Urinary bladder (tissue), 4 donors: ENCODE results near the gene URB2. TPM values are rescaled to one million over a fixed set of nuclear protein-coding genes. Genes with fewer than 3 reads are reported as not detected.

ENCODE experiments used
- DNase-seq: peaks from one replicate; pipeline ENCODE4 v3.0.0-alpha.2; 2015; ENCODE audit errors: extremely low spot score
- H3K27ac ChIP-seq: one replicate; pipeline ENCODE4 v1.5.1; 2013; ENCODE audit warnings: low read depth, mild to moderate bottlenecking, moderate library complexity
- H3K36me3 ChIP-seq: one replicate; pipeline ENCODE4 v1.6.1; 2013; ENCODE audit warnings: mild to moderate bottlenecking, moderate library complexity; ENCODE audit not compliant: insufficient read depth
- H3K4me1 ChIP-seq: one replicate; pipeline ENCODE4 v1.6.1; 2013; ENCODE audit warnings: mild to moderate bottlenecking, moderate library complexity; ENCODE audit not compliant: insufficient read depth
- H3K4me3 ChIP-seq: one replicate; pipeline ENCODE4 v1.5.1; 2013; ENCODE audit warnings: low read depth, low read length
- WGBS: extraction: QIAGEN DNeasy Blood & Tissue Kit; methylation state at CpG from one replicate; pipeline ENCODE4 v1.1.7; 2013; 5-methylcytosine and 5-hydroxymethylcytosine counted together
- polyA plus RNA-seq: library from polyadenylated mRNA; stranded (reverse); fragments of 200-250 nt; gene quantifications from one replicate; pipeline ENCODE4 v1.2.3, GENCODE V29; 2013
- total RNA-seq: library from RNA; depleted of rRNA; stranded (reverse); fragments of >200 nt; gene quantifications from one replicate; pipeline ENCODE4 v1.2.3, GENCODE V29; 2014
- donor health status: healthy with polysubstance abuse.
- donor health status: healthy.

The URB2 gene
- total and polyA plus RNA-seq, 2 donors, result 4.0 to 8.0 TPM

GRCh38 chr1:229623225-229623624, 2.8 kb upstream of the URB2 start:
- no peaks in the 10 kb centered on the region for H3K36me3 ChIP-seq
- DNase-seq, result no peak
- no peak overlapping the region for H3K27ac ChIP-seq
- H3K4me1 ChIP-seq, result no peaks in the 10 kb centered on the region
- WGBS, result 91% methylated on average over 5 of the region's 5 CpGs
- H3K4me3 ChIP-seq, result no peak overlapping the region

GRCh38 chr1:229623838-229624237, 2.2 kb upstream of the URB2 start:
- Histone ChIP-seq H3K36me3 (no peaks in the 10 kb centered on the region), H3K4me1 (no peaks in the 10 kb centered on the region), H3K4me3 (no peak overlapping the region), H3K27ac (no peak overlapping the region)
- 63% methylated on average over 1 of the region's 1 CpG for WGBS
- DNase-seq, result no peak

GRCh38 chr1:229624521-229625070, 1.5 kb upstream of the URB2 start:
- Histone ChIP-seq H3K4me1 (no peaks in the 10 kb centered on the region), H3K4me3 (peak overlapping the region; percentile 97), H3K36me3 (no peaks in the 10 kb centered on the region), H3K27ac (no peak overlapping the region)
- 40% methylated on average over 9 of the region's 9 CpGs for WGBS
- DNase-seq, result no peak

GRCh38 chr1:229625071-229625914, 754 bp upstream of the URB2 start:
- peak; percentile 18 for DNase-seq
- Histone ChIP-seq H3K4me3 (peak overlapping the region; percentile 97), H3K27ac (peak overlapping the region; percentile 81), H3K4me1 (no peaks in the 10 kb centered on the region), H3K36me3 (no peaks in the 10 kb centered on the region)
- under 1% methylated on average over 75 of the region's 86 CpGs for WGBS

- no peak overlapping the region for H3K27ac ChIP-seq
- DNase-seq, result no peak
- H3K36me3 ChIP-seq, result no peaks in the 10 kb centered on the region
- WGBS, result 5% methylated on average over 4 of the region's 4 CpGs
- no peaks in the 10 kb centered on the region for H3K4me1 ChIP-seq
- H3K4me3 ChIP-seq, result peak overlapping the region; percentile 97
Observed at GRCh38 chr1:229627003-229627402, 956 bp downstream of the URB2 start.

GRCh38 chr1:229629261-229629660, 3.2 kb downstream of the URB2 start:
- 87% methylated on average over 2 of the region's 2 CpGs for WGBS
- H3K4me3 ChIP-seq, result no peak overlapping the region
- no peaks in the 10 kb centered on the region for H3K4me1 ChIP-seq
- no peak for DNase-seq
- no peaks in the 10 kb centered on the region for H3K36me3 ChIP-seq
- H3K27ac ChIP-seq, result no peak overlapping the region

GRCh38 chr1:229631148-229631547, 5.1 kb downstream of the URB2 start:
- 88% methylated on average over 3 of the region's 3 CpGs for WGBS
- H3K36me3 ChIP-seq, result no peaks in the 10 kb centered on the region
- DNase-seq, result no peak
- H3K4me1 ChIP-seq, result no peaks in the 10 kb centered on the region
- no peak overlapping the region for H3K4me3 ChIP-seq
- H3K27ac ChIP-seq, result no peak overlapping the region

GRCh38 chr1:229631966-229632365, 5.9 kb downstream of the URB2 start:
- no peak overlapping the region for H3K27ac ChIP-seq
- no peaks in the 10 kb centered on the region for H3K4me1 ChIP-seq
- DNase-seq, result no peak
- H3K4me3 ChIP-seq, result no peak overlapping the region
- 92% methylated on average over 6 of the region's 6 CpGs for WGBS
- H3K36me3 ChIP-seq, result no peaks in the 10 kb centered on the region

- WGBS, result 93% methylated on average over 9 of the region's 9 CpGs
- DNase-seq, result no peak
- Histone ChIP-seq H3K27ac (no peak overlapping the region), H3K4me3 (no peak overlapping the region), H3K36me3 (no peaks in the 10 kb centered on the region), H3K4me1 (no peaks in the 10 kb centered on the region)
Observed at GRCh38 chr1:229636042-229636441, 10.0 kb downstream of the URB2 start.

GRCh38 chr1:229637746-229638145, 11.7 kb downstream of the URB2 start:
- DNase-seq, result no peak
- no peak overlapping the region for H3K27ac ChIP-seq
- no peak overlapping the region for H3K4me3 ChIP-seq
- no peaks in the 10 kb centered on the region for H3K4me1 ChIP-seq
- 96% methylated on average over 12 of the region's 12 CpGs for whole genome bisulfite sequencing
- H3K36me3 ChIP-seq, result no peaks in the 10 kb centered on the region

- H3K36me3 ChIP-seq, result no peaks in the 10 kb centered on the region
- H3K4me3 ChIP-seq, result no peak overlapping the region
- H3K27ac ChIP-seq, result no peak overlapping the region
- DNase-seq, result no peak
- WGBS, result 81% methylated on average over 12 of the region's 12 CpGs
- no peaks in the 10 kb centered on the region for H3K4me1 ChIP-seq
Observed at GRCh38 chr1:229640455-229640854, 14.4 kb downstream of the URB2 start.

GRCh38 chr1:229641306-229641705, 15.3 kb downstream of the URB2 start:
- 95% methylated on average over 3 of the region's 3 CpGs for WGBS
- H3K36me3 ChIP-seq, result no peaks in the 10 kb centered on the region
- DNase-seq, result no peak

GRCh38 chr1:229642376-229642775, 16.3 kb downstream of the URB2 start:
- H3K27ac ChIP-seq, result no peak overlapping the region
- 68% methylated on average over 5 of the region's 5 CpGs for WGBS

More at GRCh38 chr1:229641306-229641705, 15.3 kb downstream of the URB2 start:
- H3K4me3 ChIP-seq, result no peak overlapping the region
- H3K27ac ChIP-seq, result no peak overlapping the region
- H3K4me1 ChIP-seq, result no peaks in the 10 kb centered on the region

GRCh38 chr1:229642970-229643369, 16.9 kb downstream of the URB2 start:
- Histone ChIP-seq H3K27ac (no peak overlapping the region), H3K4me1 (no peaks in the 10 kb centered on the region), H3K4me3 (no peak overlapping the region), H3K36me3 (peaks cover 3% of the 10 kb centered on the region)
- 98% methylated on average over 4 of the region's 4 CpGs for WGBS
- no peak for DNase-seq

More at GRCh38 chr1:229642376-229642775, 16.3 kb downstream of the URB2 start:
- H3K4me1 ChIP-seq, result no peaks in the 10 kb centered on the region
- peaks cover 3% of the 10 kb centered on the region for H3K36me3 ChIP-seq
- no peak for DNase-seq
- H3K4me3 ChIP-seq, result no peak overlapping the region
